Activated T-helper 2 cell treated with anti-CD3 and anti-CD28 coated beads, Interferon-gamma antibody, Interleukin-2, Interleukin-4, amounts not matched to agents 10 μg/mL and 5 μg/mL and 100 μg/mL, durations not matched to agents 14 hours and 24 hours and 36 hours (primary cell): ENCODE data around the gene MARCHF5. TPM values are rescaled to one million over a fixed set of nuclear protein-coding genes. Genes with fewer than 3 reads are reported as not detected.
"Not testable (repeated sequence)": the region's sequence is repeated elsewhere in the genome, so short reads cannot be mapped to it uniquely, and the experiment has no call there.

Source experiments
- DNase-seq: peaks from one replicate; pipeline ENCODE4 v3.0.0; 2021; ENCODE audit warnings: low spot score
- H3K27ac Mint-ChIP-seq: one replicate; pipeline ENCODE4 v1.8.0; 2021; ENCODE audit warnings: mixed read lengths
- H3K27me3 Mint-ChIP-seq: one replicate; pipeline ENCODE4 v1.8.0; 2021; ENCODE audit warnings: low read depth, mixed read lengths
- H3K36me3 Mint-ChIP-seq: one replicate; pipeline ENCODE4 v1.8.0; 2021; ENCODE audit warnings: low read depth, mixed read lengths
- H3K4me1 Mint-ChIP-seq: one replicate; pipeline ENCODE4 v1.8.0; 2021; ENCODE audit warnings: low read depth, mixed read lengths
- H3K4me3 Mint-ChIP-seq: one replicate; pipeline ENCODE4 v1.8.0; 2021; ENCODE audit warnings: low read depth, mild to moderate bottlenecking, moderate library complexity, mixed read lengths
- H3K9me3 Mint-ChIP-seq: one replicate; pipeline ENCODE4 v1.8.0; 2021; ENCODE audit warnings: mixed read lengths
- intact Hi-C: fragments of 100-400 bp; cut with micrococcal nuclease; formaldehyde crosslinking; loops from one replicate; pipeline ENCODE4 v1.15.1; 2023
- total RNA-seq: library from RNA; stranded (reverse); gene quantifications from 2 replicates; pipeline ENCODE4 v1.2.3, GENCODE V29; 2022

Gene MARCHF5
- total RNA-seq, 1 donor from 2014 or later, result 20.3 TPM

GRCh38 chr10:92377962-92378361 is 87.0 kb downstream of the MARCHF5 start:
- intact Hi-C loops, result no loop called here
- Mint-ChIP-seq H3K4me3 (no peak overlapping the region), H3K27me3 (peaks cover 7% of the 10 kb centered on the region), H3K9me3 (no peaks in the 10 kb centered on the region), H3K27ac (no peak overlapping the region), H3K36me3 (no peaks in the 10 kb centered on the region), H3K4me1 (no peaks in the 10 kb centered on the region)
- no peak for DNase-seq

DNA sequence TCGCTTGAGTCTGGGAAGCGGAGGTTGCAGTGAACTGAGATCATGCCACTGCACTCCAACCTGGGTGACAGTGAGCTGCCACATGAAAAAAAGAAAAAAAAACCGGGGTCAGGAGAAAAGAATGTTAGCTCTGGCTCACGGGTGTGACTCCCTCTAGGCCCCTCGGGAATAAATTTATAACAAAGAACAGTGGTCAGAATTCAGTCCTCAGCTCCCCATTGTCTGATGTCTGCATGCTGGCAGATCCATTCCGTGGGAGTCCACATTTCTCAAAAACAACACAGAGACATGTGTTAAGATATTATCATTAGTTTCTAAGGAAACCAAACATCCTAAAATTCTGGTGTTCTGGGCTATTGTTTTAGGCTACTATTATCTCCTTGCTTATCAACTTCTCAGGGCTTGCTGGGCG is 90.6 kb downstream of the MARCHF5 start:
- no peak overlapping the region for H3K4me3 Mint-ChIP-seq
- H3K27ac Mint-ChIP-seq, result no peak overlapping the region
- intact Hi-C loops, result no loop called here
- no peak for DNase-seq
- H3K9me3 Mint-ChIP-seq, result no peaks in the 10 kb centered on the region
- H3K27me3 Mint-ChIP-seq, result peaks cover 4% of the 10 kb centered on the region
- H3K36me3 Mint-ChIP-seq, result no peaks in the 10 kb centered on the region
- no peaks in the 10 kb centered on the region for H3K4me1 Mint-ChIP-seq

- Mint-ChIP-seq H3K4me3 (no peak overlapping the region), H3K36me3 (no peaks in the 10 kb centered on the region), H3K9me3 (no peaks in the 10 kb centered on the region), H3K27me3 (peaks cover 4% of the 10 kb centered on the region), H3K27ac (no peak overlapping the region), H3K4me1 (no peaks in the 10 kb centered on the region)
- intact Hi-C loops, result no loop called here
- no peak for DNase-seq
Measured at GRCh38 chr10:92382631-92383030, 91.7 kb downstream of the MARCHF5 start.

DNA sequence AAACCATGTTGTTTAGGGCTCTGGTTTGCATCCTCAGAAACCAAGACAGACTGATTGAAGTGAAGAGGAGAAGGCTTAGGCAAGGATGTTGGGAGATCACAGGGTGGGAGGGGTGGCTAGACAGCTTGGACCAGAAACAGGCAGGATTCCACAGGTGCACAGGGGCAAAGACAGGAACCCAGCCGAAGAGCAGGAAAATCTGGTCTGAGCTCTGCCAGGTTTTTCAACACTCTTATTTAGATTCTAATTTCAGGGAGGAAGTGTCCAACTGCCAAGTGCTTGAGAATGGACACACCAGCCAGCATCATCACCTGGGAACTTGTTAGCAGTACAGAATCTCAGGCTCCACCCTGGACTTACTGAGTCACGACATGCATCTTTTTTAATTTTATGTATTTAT is 93.8 kb downstream of the MARCHF5 start:
- intact Hi-C loops, result no loop called here
- no peak overlapping the region for H3K27ac Mint-ChIP-seq
- no peak for DNase-seq
- H3K9me3 Mint-ChIP-seq, result no peaks in the 10 kb centered on the region
- H3K4me3 Mint-ChIP-seq, result no peak overlapping the region
- no peaks in the 10 kb centered on the region for H3K36me3 Mint-ChIP-seq
- H3K4me1 Mint-ChIP-seq, result no peaks in the 10 kb centered on the region
- peaks cover 4% of the 10 kb centered on the region for H3K27me3 Mint-ChIP-seq

DNA sequence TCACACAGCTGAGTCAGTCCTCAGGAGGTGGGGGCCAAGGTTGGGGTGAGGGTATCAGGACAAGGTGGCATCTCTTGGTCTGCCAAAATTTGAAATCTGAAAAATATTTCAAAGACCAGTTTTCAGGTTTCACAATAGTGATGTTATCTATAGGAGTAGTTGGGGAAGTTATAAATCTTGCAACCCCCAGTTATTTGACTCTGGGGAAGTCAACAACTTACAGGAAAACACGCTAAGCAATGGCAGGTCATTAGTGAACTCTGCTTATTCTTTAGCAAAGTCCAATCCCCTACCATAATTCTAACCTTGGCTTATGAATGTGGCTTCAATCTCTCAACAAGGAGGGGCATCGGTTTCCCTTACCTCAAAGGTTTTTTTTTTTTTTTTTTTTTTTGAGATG is 94.9 kb downstream of the MARCHF5 start:
- Mint-ChIP-seq H3K27ac (no peak overlapping the region), H3K27me3 (no peaks in the 10 kb centered on the region), H3K4me3 (no peak overlapping the region), H3K9me3 (no peaks in the 10 kb centered on the region), H3K36me3 (no peaks in the 10 kb centered on the region), H3K4me1 (no peaks in the 10 kb centered on the region)
- intact Hi-C loops, result no loop called here
- DNase-seq, result no peak

- Mint-ChIP-seq H3K9me3 (no peaks in the 10 kb centered on the region), H3K36me3 (no peaks in the 10 kb centered on the region), H3K27me3 (no peaks in the 10 kb centered on the region), H3K4me3 (no peak overlapping the region), H3K4me1 (no peaks in the 10 kb centered on the region), H3K27ac (no peak overlapping the region)
- DNase-seq, result peak; percentile 13
- intact Hi-C loops, result no loop called here
Measured at GRCh38 chr10:92387289-92387940, 96.4 kb downstream of the MARCHF5 start.

DNA sequence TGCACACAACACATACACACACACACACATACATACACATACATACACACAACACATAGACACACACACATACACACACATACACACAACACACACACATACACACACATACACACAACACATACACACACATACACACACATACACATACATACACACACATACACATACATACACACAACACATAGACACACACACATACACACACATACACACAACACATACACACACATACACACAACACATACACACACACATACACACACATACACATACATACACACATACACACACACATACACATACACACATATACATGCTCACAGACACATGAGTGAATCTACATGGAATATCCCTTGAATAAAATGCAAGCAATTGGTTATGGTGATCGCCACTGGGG is 102.2 kb downstream of the MARCHF5 start:
- H3K27ac Mint-ChIP-seq, H3K27me3 Mint-ChIP-seq: not testable (repeated sequence)

DNA sequence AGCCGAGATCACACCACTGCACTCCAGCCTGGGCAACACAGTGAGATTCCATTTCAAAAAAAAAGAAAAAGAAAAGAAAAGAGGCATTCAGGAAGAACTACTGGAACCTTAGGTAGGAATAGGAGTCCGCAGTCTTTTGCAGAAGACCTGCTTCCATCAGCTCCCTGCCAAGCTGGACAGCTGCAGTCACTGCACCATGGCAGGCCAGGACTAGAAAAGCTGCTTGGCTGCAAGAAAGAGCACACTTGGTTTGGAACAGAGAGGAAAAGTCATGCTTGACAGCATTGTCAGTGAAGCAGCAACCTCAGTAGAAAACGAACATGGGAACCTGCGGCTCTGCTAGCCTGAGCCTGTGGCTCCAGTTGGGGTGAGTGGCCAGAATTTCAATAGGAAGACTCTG is 104.3 kb downstream of the MARCHF5 start:
- intact Hi-C loops, result no loop called here
- Mint-ChIP-seq H3K9me3 (no peaks in the 10 kb centered on the region), H3K27me3 (no peaks in the 10 kb centered on the region), H3K36me3 (no peaks in the 10 kb centered on the region), H3K4me3 (no peak overlapping the region), H3K27ac (no peak overlapping the region), H3K4me1 (no peaks in the 10 kb centered on the region)
- DNase-seq, result no peak

More for the DNA sequence above, 102.2 kb downstream of the MARCHF5 start:
- H3K4me1 Mint-ChIP-seq, DNase-seq, intact Hi-C loops, H3K36me3 Mint-ChIP-seq, H3K4me3 Mint-ChIP-seq, H3K9me3 Mint-ChIP-seq: not testable (repeated sequence)

DNA sequence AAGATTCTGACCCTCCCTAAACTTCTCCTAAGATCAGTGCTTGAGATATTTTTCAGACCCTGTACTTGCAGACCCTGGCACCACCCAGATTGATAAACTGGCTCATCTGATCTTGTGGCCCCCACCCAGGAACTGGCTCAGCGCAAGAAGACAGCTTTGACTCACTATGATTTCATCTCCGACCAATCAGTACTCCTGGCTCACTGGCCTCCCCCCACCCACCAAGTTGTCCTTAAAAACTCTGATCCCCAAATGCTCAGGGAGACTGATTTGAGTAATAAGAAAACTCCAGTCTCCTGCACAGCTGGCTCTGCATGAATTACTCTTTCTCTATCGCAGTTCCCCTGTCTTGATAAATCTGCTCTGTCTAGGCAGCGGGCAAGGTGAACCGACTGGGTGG is 111.3 kb downstream of the MARCHF5 start:
- DNase-seq, H3K4me3 Mint-ChIP-seq, H3K36me3 Mint-ChIP-seq, H3K27me3 Mint-ChIP-seq, H3K9me3 Mint-ChIP-seq, intact Hi-C loops, H3K4me1 Mint-ChIP-seq, H3K27ac Mint-ChIP-seq: not testable (repeated sequence)

Other genes starting within 250 kb of the MARCHF5 start
- 1.9 TPM in 2 replicates for gene CPEB3, start 89 bp upstream of the MARCHF5 start, total RNA-seq